CD8-positive, alpha-beta memory T cell (primary cell): ENCODE results near the gene EXOC4. TPM values are rescaled to one million over a fixed set of nuclear protein-coding genes. Genes with fewer than 3 reads are reported as not detected.

Source experiments
- CTCF ChIA-PET: fragments of 350-600 bp; sonication (Branson Sonifier 250); formaldehyde crosslinking; loops from one replicate; lab custom pipeline; 2021; ENCODE audit warnings: antibody characterized with exemption; lab: Charles Lee
- POLR2A ChIA-PET: fragments of 350-600 bp; sonication (Branson Sonifier 250); formaldehyde crosslinking; loops from one replicate; lab custom pipeline; 2021; ENCODE audit warnings: antibody characterized with exemption; lab: Charles Lee
- DNase-seq, 5 donors: peaks; one replicate each; pipeline versions ENCODE4 v3.0.0 to v3.0.0-alpha.2; 2020 to 2022; ENCODE audit warnings: mixed read lengths in 1 of 5
- H3K27ac ChIP-seq: one replicate; pipeline ENCODE4 v1.7.0; 2013; ENCODE audit warnings: low read depth, mild to moderate bottlenecking, low read length, moderate library complexity
- H3K27me3 ChIP-seq: 2 replicates; pipeline ENCODE4 v1.7.0; 2013; ENCODE audit warnings: low read length, mild to moderate bottlenecking; ENCODE audit not compliant: insufficient read depth, poor library complexity, severe bottlenecking
- H3K36me3 ChIP-seq: 2 replicates; pipeline ENCODE4 v1.7.0; 2013; ENCODE audit warnings: mild to moderate bottlenecking, low read length, moderate library complexity; ENCODE audit not compliant: insufficient read depth
- H3K4me1 ChIP-seq: 2 replicates; pipeline ENCODE4 v1.7.0; 2013; ENCODE audit warnings: mild to moderate bottlenecking, low read length, moderate library complexity; ENCODE audit not compliant: insufficient read depth
- H3K4me3 ChIP-seq: 2 replicates; pipeline ENCODE4 v1.7.0; 2013; ENCODE audit warnings: mild to moderate bottlenecking, low read length
- H3K9me3 ChIP-seq: 2 replicates; pipeline ENCODE4 v1.7.0; 2013; ENCODE audit warnings: mild to moderate bottlenecking, low read length
- H3K27ac Mint-ChIP-seq, 8 donors: one replicate each; pipeline ENCODE4 v1.8.0; 2020 to 2021; ENCODE audit warnings: mixed read lengths in 8 of 8, mild to moderate bottlenecking in 6 of 8, inconsistent platforms in 3 of 8, moderate library complexity in 3 of 8
- H3K27me3 Mint-ChIP-seq, 2 donors: one replicate each; pipeline ENCODE4 v1.8.0; 2020 to 2021; ENCODE audit warnings: mixed read lengths in 2 of 2, mild to moderate bottlenecking in 1 of 2, moderate library complexity in 1 of 2
- H3K36me3 Mint-ChIP-seq, 3 donors: one replicate each; pipeline ENCODE4 v1.8.0; 2020 to 2021; ENCODE audit warnings: mixed read lengths in 3 of 3, inconsistent platforms in 1 of 3, mild to moderate bottlenecking in 1 of 3
- H3K4me1 Mint-ChIP-seq, 3 donors: one replicate each; pipeline ENCODE4 v1.8.0; 2020 to 2021; ENCODE audit warnings: mixed read lengths in 3 of 3, inconsistent platforms in 1 of 3, mild to moderate bottlenecking in 1 of 3
- H3K4me3 Mint-ChIP-seq, 7 donors: one replicate each; pipeline ENCODE4 v1.8.0; 2020 to 2021; ENCODE audit warnings: mixed read lengths in 7 of 7, mild to moderate bottlenecking in 6 of 7, moderate library complexity in 4 of 7, inconsistent platforms in 2 of 7
- H3K9me3 Mint-ChIP-seq, 5 donors: one replicate each; pipeline ENCODE4 v1.8.0; 2020 to 2022; ENCODE audit warnings: mixed read lengths in 5 of 5, mild to moderate bottlenecking in 3 of 5, moderate library complexity in 2 of 5, inconsistent platforms in 1 of 5
- polyA plus RNA-seq: library from polyadenylated mRNA; unstranded; fragments of 300-500 nt; fragmentation: Illumina TruSeq; gene quantifications from one replicate; pipeline ENCODE4 v1.2.3, GENCODE V29; 2021
- total RNA-seq, 2 experiments: library from RNA; stranded (reverse); gene quantifications; one replicate each; pipeline ENCODE4 v1.2.3, GENCODE V29; 2021

Gene EXOC4
- total and polyA plus RNA-seq, 3 experiments from 2014 or later, result 34.5 to 53.2 (median 50.3) TPM

DNA sequence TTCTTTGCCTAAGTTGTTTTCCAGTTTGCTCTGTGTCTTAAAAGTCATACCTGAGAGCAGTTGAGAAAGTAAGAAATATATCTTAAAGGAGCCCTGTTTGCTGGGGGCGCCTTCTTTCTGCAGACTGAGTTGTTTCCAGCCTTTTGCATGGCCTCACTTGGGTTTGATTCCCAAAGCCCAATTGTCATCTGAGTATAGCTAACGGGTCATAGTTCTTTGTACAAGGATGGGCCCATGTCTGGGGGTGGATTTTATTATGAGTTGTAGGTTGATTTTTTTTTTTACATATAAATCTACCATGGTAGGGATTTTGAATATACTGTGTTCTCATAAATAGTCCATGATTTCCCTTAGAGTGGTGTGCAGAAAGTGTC is 555.6 kb downstream of the EXOC4 start:
- no peak overlapping the region for H3K4me3 ChIP-seq
- H3K27me3 Mint-ChIP-seq, result peaks cover 0 to under 1% of the 10 kb centered on the region in 2 donors
- H3K27ac ChIP-seq, result no peak overlapping the region
- no peak for DNase-seq
- H3K36me3 ChIP-seq, result no peaks in the 10 kb centered on the region
- peaks cover 0 to 5% (median 0%) of the 10 kb centered on the region in 3 donors for H3K4me1 Mint-ChIP-seq
- H3K4me3 Mint-ChIP-seq, result no peak overlapping the region
- no peaks in the 10 kb centered on the region for H3K27me3 ChIP-seq
- no peaks in the 10 kb centered on the region for H3K9me3 ChIP-seq
- POLR2A ChIA-PET, result no interaction called here
- CTCF ChIA-PET, result no interaction called here
- no peak overlapping the region for H3K27ac Mint-ChIP-seq
- H3K36me3 Mint-ChIP-seq, result no peaks in the 10 kb centered on the region
- H3K4me1 ChIP-seq, result no peaks in the 10 kb centered on the region
- H3K9me3 Mint-ChIP-seq, result no peaks in the 10 kb centered on the region

DNA sequence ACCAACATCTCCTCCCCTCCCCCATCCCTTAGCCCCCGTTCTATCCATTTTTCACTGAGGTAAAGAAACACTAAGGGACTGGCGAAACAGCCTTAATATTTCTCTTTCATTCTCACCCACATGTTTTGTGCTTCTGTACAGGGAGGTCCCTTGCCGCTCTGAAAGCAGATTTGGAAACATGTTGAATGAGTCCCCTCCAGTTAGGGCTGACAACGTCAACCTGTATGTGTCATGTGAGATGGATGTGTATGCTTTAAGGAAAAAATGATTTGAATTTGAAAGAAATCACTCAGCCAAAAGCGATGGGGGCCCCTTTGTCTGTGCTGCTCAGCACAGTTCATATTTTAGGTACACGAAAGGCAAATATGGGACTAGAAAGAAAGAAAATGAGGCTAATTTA is 560.0 kb downstream of the EXOC4 start:
- H3K4me1 Mint-ChIP-seq, result peaks cover 0 to 5% (median 0%) of the 10 kb centered on the region in 3 donors
- no peak for DNase-seq
- Histone ChIP-seq H3K4me1 (no peaks in the 10 kb centered on the region), H3K9me3 (no peaks in the 10 kb centered on the region), H3K4me3 (no peak overlapping the region), H3K36me3 (no peaks in the 10 kb centered on the region), H3K27me3 (no peaks in the 10 kb centered on the region), H3K27ac (no peak overlapping the region)
- no peaks in the 10 kb centered on the region for H3K9me3 Mint-ChIP-seq
- ChIA-PET CTCF (no interaction called here), POLR2A (no interaction called here)
- peaks cover 0 to 2% of the 10 kb centered on the region in 2 donors for H3K27me3 Mint-ChIP-seq
- H3K27ac Mint-ChIP-seq, result no peak overlapping the region
- H3K36me3 Mint-ChIP-seq, result peaks cover 6 to 14% (median 12%) of the 10 kb centered on the region in 3 donors
- no peak overlapping the region for H3K4me3 Mint-ChIP-seq

DNA sequence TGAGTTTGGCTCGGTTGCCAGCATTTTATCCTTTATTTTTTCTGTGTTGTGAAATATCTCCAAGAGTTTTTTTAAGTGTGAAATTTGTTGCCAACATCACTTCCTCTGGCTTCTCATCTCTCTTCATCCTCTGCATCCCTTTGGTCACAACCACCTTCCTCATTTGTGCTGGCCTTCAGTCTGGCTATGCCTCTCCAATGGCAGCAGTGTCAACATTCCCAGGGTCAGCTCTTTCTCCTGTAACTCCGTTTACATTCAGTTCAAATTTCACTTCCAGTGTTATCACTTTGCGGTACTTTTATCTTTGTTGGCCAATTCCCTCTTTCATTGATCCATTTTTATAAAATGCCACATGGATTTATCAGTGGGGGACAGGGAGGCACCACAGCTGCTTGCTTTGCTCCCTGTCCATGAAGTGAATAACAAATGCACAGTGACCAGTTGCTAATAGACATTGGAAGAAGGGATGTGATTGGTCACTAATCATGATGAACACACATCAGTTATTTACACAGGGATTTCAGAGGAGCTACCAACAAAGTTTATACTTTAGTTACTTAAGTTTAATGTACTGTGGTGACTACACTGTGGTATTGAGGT is 562.8 kb downstream of the EXOC4 start:
- no peak for DNase-seq
- Mint-ChIP-seq H3K27ac (peak overlapping the region in 1 of 8 donors; percentile 70), H3K9me3 (no peaks in the 10 kb centered on the region), H3K36me3 (peaks cover 22 to 32% (median 25%) of the 10 kb centered on the region in 3 donors), H3K4me3 (no peak overlapping the region), H3K4me1 (peaks cover 0 to 5% (median 0%) of the 10 kb centered on the region in 3 donors), H3K27me3 (peaks cover 0 to 2% of the 10 kb centered on the region in 2 donors)
- CTCF ChIA-PET, result no interaction called here
- Histone ChIP-seq H3K27ac (no peak overlapping the region), H3K9me3 (no peaks in the 10 kb centered on the region), H3K36me3 (no peaks in the 10 kb centered on the region), H3K27me3 (no peaks in the 10 kb centered on the region), H3K4me1 (no peaks in the 10 kb centered on the region), H3K4me3 (no peak overlapping the region)
- POLR2A ChIA-PET, result no interaction called here

DNA sequence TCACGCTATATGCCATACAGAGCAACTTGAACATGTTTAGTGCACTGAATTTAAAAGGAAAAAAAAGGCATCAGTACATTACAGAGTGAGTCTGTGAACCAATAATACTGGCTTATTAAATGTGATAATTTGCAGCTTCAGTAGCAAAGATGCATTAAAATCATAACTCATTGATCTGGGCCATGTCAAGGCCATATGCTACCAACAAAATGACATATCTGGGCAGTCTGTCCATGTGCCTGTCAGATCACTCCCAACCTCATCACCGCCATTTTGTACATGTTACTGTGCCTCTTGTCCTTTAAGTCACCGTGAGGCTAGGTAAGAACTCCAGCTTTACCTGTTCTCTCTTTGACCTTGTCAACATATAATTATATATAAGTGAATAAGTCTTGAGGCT is 566.8 kb downstream of the EXOC4 start:
- no peaks in the 10 kb centered on the region for H3K36me3 ChIP-seq
- CTCF ChIA-PET, result no interaction called here
- no peak for DNase-seq
- H3K9me3 ChIP-seq, result no peaks in the 10 kb centered on the region
- no peaks in the 10 kb centered on the region for H3K4me1 Mint-ChIP-seq
- no peak overlapping the region for H3K27ac ChIP-seq
- H3K4me3 ChIP-seq, result no peak overlapping the region
- H3K4me1 ChIP-seq, result no peaks in the 10 kb centered on the region
- no peak overlapping the region for H3K4me3 Mint-ChIP-seq
- H3K27me3 Mint-ChIP-seq, result no peaks in the 10 kb centered on the region
- POLR2A ChIA-PET, result no interaction called here
- peaks cover 40 to 57% (median 41%) of the 10 kb centered on the region in 3 donors for H3K36me3 Mint-ChIP-seq
- no peaks in the 10 kb centered on the region for H3K27me3 ChIP-seq
- no peaks in the 10 kb centered on the region for H3K9me3 Mint-ChIP-seq
- no peak overlapping the region for H3K27ac Mint-ChIP-seq

DNA sequence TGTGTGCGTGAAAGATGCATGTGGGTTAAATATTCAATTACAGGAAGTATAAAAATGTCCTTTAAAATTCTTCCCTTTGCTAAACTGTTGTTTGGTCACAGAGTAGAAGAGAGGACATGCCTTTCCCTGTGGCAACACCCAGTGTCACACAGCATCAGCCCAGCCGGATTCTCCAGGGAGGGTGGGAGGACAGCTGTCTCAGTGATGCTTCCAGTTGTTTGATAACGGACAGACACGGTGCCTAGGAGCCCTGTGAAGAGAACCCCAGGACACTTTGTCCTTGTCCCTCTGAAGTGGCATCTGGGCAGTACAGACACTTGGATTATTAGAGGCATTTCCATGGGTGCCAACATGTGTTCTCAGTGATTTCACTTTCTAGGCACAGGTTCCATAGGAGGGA is 567.7 kb downstream of the EXOC4 start:
- no peaks in the 10 kb centered on the region for H3K36me3 ChIP-seq
- CTCF ChIA-PET, result no interaction called here
- no peak overlapping the region for H3K4me3 Mint-ChIP-seq
- no peaks in the 10 kb centered on the region for H3K27me3 Mint-ChIP-seq
- no peak overlapping the region for H3K27ac Mint-ChIP-seq
- no peak overlapping the region for H3K27ac ChIP-seq
- H3K36me3 Mint-ChIP-seq, result peaks cover 40 to 58% (median 41%) of the 10 kb centered on the region in 3 donors
- no peak for DNase-seq
- no peaks in the 10 kb centered on the region for H3K9me3 ChIP-seq
- H3K4me1 Mint-ChIP-seq, result no peaks in the 10 kb centered on the region
- POLR2A ChIA-PET, result no interaction called here
- no peaks in the 10 kb centered on the region for H3K27me3 ChIP-seq
- no peaks in the 10 kb centered on the region for H3K9me3 Mint-ChIP-seq
- no peaks in the 10 kb centered on the region for H3K4me1 ChIP-seq
- no peak overlapping the region for H3K4me3 ChIP-seq

DNA sequence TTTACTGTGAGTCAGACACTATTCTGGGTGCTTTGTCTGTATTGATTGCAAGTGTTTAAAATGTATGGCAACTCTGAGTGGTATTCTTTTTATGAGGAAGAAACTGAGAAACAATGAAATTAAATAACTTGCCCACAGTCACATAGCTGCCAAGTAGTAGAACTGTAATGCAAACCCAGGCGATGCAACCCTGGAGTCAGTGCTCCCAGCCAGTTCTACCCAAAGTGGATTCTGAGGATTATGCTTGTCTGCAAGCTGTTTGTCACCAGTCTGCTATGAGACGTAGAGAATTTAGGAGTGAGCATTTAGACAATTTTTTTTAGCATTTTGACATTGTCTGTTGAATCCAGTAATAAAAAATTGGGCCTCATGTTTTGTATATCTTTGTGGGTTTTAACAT is 568.3 kb downstream of the EXOC4 start:
- CTCF ChIA-PET, result no interaction called here
- H3K9me3 Mint-ChIP-seq, result no peaks in the 10 kb centered on the region
- peaks cover 40 to 62% (median 41%) of the 10 kb centered on the region in 3 donors for H3K36me3 Mint-ChIP-seq
- Histone ChIP-seq H3K36me3 (no peaks in the 10 kb centered on the region), H3K9me3 (no peaks in the 10 kb centered on the region), H3K27ac (no peak overlapping the region), H3K4me3 (no peak overlapping the region), H3K4me1 (no peaks in the 10 kb centered on the region), H3K27me3 (no peaks in the 10 kb centered on the region)
- no peaks in the 10 kb centered on the region for H3K4me1 Mint-ChIP-seq
- no peak overlapping the region for H3K4me3 Mint-ChIP-seq
- H3K27me3 Mint-ChIP-seq, result no peaks in the 10 kb centered on the region
- POLR2A ChIA-PET, result no interaction called here
- no peak overlapping the region for H3K27ac Mint-ChIP-seq
- DNase-seq, result no peak

DNA sequence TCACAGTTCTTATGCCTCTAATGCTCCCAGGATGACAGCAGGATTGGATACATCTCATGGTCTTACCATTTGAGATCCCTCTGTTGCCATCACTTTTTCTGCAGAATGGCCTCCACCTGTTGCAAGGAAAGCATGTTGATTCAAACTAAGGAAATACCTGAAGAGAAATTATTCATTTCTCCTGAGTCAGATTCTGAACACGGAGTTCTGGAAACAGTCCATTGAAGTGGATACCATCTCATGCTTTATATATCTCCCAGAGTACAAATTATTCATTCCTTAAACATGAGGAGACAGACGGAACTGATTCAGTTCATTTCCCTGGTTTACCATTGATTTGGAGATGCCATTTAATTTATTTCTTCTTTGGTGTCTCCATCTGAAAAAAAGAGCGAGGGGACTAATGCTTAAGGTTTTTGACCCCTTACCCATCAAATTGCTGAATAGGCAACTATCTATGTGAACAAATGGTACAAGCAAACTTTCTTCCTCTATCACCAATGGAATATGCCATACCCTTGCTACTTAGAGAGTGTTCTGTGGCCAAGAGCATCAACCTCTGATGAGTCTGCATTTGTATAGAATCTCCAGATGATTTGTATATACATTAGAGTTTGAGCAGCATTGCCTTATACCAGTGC is 569.2 kb downstream of the EXOC4 start:
- DNase-seq, result no peak
- CTCF ChIA-PET, result no interaction called here
- Mint-ChIP-seq H3K36me3 (peaks cover 38 to 60% (median 38%) of the 10 kb centered on the region in 3 donors), H3K4me1 (no peaks in the 10 kb centered on the region), H3K9me3 (no peaks in the 10 kb centered on the region), H3K27ac (no peak overlapping the region), H3K4me3 (no peak overlapping the region), H3K27me3 (no peaks in the 10 kb centered on the region)
- Histone ChIP-seq H3K36me3 (no peaks in the 10 kb centered on the region), H3K9me3 (no peaks in the 10 kb centered on the region), H3K27me3 (no peaks in the 10 kb centered on the region), H3K4me3 (no peak overlapping the region), H3K4me1 (no peaks in the 10 kb centered on the region), H3K27ac (no peak overlapping the region)
- POLR2A ChIA-PET, result no interaction called here

DNA sequence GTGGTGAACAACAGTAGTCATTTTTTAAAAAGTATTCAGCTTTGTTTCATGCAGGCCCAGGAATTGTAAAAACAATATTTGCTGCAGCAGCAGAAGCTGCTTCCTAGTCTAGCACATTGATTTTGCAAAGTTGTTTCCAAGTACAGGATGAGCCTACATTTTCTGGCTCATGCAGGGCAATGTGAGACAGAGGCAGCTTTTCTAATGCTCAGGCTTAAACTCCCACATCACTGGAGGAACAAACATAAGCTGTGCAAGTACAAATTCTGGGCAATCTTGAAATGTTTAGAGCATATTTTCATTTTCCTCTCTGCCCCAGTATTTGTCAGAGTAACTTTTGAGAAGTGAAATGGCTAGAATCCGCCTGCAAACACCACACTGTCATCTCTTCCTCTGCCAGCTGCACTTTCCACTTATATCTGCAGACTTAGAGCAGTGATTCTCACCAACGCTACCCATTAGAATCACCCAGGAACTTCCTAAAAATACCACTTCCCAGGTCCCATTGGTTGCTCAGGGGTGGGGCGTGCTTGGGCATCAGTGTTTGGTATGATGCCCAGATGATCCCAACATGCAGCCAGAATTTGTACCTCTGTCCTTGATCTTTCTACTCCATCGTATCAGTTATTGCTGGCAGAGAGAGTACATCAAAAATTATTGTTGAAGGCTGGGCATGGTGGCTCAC is 570.1 kb downstream of the EXOC4 start:
- DNase-seq, result no peak
- ChIA-PET CTCF (no interaction called here), POLR2A (no interaction called here)
- Histone ChIP-seq H3K9me3 (no peaks in the 10 kb centered on the region), H3K4me3 (no peak overlapping the region), H3K27me3 (no peaks in the 10 kb centered on the region), H3K36me3 (no peaks in the 10 kb centered on the region), H3K4me1 (no peaks in the 10 kb centered on the region), H3K27ac (no peak overlapping the region)
- no peak overlapping the region for H3K27ac Mint-ChIP-seq
- no peaks in the 10 kb centered on the region for H3K9me3 Mint-ChIP-seq
- peaks cover 33 to 53% (median 34%) of the 10 kb centered on the region in 3 donors for H3K36me3 Mint-ChIP-seq
- H3K27me3 Mint-ChIP-seq, result no peaks in the 10 kb centered on the region
- no peak overlapping the region for H3K4me3 Mint-ChIP-seq
- no peaks in the 10 kb centered on the region for H3K4me1 Mint-ChIP-seq
